Subcutaneous abdominal adipose tissue (tissue), 5 donors: Measurements from ENCODE around the gene OR10A3.

Experiments used
- H3K27ac ChIP-seq: one replicate; pipeline ENCODE4 v1.7.0; 2013; ENCODE audit warnings: low read depth, mild to moderate bottlenecking, inconsistent platforms, low read length, moderate library complexity
- H3K27me3 ChIP-seq, 5 donors: one replicate each; pipeline ENCODE4 v1.7.0; 2013; ENCODE audit warnings: low read length in 5 of 5, inconsistent platforms in 1 of 5; ENCODE audit not compliant: control insufficient read depth in 5 of 5, insufficient read depth in 4 of 5
- H3K36me3 ChIP-seq, 5 donors: one replicate each; pipeline ENCODE4 v1.7.0; 2013; ENCODE audit warnings: low read length in 5 of 5; ENCODE audit not compliant: control insufficient read depth in 5 of 5, insufficient read depth in 5 of 5
- H3K4me1 ChIP-seq, 5 donors: one replicate each; pipeline ENCODE4 v1.7.0; 2013; ENCODE audit warnings: low read length in 5 of 5, mild to moderate bottlenecking in 3 of 5, moderate library complexity in 1 of 5; ENCODE audit not compliant: control insufficient read depth in 5 of 5, insufficient read depth in 5 of 5
- H3K4me3 ChIP-seq, 5 donors: one replicate each; pipeline ENCODE4 v1.7.0; 2013; ENCODE audit warnings: low read length in 5 of 5, low read depth in 1 of 5
- H3K9ac ChIP-seq, 5 donors: one replicate each; pipeline ENCODE4 v1.7.0; 2013; ENCODE audit warnings: low read length in 5 of 5, mild to moderate bottlenecking in 4 of 5, moderate library complexity in 3 of 5
- H3K9me3 ChIP-seq, 5 donors: one replicate each; pipeline ENCODE4 v1.7.0; 2013; ENCODE audit warnings: low read length in 5 of 5; ENCODE audit not compliant: control insufficient read depth in 5 of 5
- donor health status: healthy.
- donor health status: healthy.
- donor health status: healthy.
- donor health status: healthy.
- donor health status: healthy.

Gene OR10A3

DNA sequence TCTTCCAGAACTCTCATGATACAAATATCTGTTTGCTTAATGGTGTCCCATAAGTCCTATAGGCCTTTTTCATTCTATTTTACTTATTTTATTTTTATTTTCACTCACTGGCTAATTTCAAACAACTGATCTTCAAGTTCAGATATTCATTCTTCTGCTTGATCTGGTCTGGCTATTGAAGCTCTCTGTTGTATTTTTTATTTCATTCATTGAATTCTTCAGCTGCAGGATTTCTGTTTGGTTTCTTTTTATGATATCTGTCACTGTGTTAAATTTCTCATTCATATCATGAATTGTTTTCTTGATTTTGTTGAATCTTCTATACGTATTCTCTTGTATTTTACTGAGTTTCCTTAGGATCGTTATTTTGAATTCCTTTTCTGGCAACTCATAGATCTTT, 2.6 kb upstream of the OR10A3 start:
- Histone ChIP-seq H3K9me3 (peaks cover 13 to 35% (median 20%) of the 10 kb centered on the region in 5 donors), H3K4me1 (no peaks in the 10 kb centered on the region), H3K27me3 (peaks cover 0 to 3% (median 0%) of the 10 kb centered on the region in 5 donors), H3K27ac (no peak overlapping the region), H3K36me3 (no peaks in the 10 kb centered on the region), H3K4me3 (no peak overlapping the region), H3K9ac (no peak overlapping the region)

DNA sequence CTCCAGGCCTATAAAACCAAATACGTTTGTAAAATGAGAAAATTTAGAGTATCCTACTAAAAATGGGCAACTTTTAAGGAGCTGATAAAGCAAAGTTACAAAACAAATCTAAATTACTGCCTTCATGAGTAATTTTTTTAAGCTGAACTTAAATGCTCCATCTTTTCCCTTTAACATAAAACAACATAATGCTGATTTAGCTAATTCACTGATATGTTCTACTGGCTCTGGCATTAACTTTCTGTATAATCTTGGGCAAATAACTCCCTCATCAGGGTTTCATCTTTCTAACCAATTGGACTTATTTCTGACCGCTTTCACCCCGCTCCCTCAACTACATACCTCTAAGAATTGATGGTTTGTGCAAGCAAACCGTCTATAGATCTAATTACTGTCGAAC, 362 bp downstream of the OR10A3 start:
- no peak overlapping the region for H3K4me3 ChIP-seq
- peaks cover 13 to 35% (median 20%) of the 10 kb centered on the region in 5 donors for H3K9me3 ChIP-seq
- no peak overlapping the region for H3K9ac ChIP-seq
- H3K27me3 ChIP-seq, result no peaks in the 10 kb centered on the region
- H3K36me3 ChIP-seq, result no peaks in the 10 kb centered on the region
- no peak overlapping the region for H3K27ac ChIP-seq
- no peaks in the 10 kb centered on the region for H3K4me1 ChIP-seq

GRCh38 chr11:7936615-7937014, 4.9 kb downstream of the OR10A3 start:
- no peak overlapping the region for H3K4me3 ChIP-seq
- H3K27me3 ChIP-seq, result no peaks in the 10 kb centered on the region
- H3K4me1 ChIP-seq, result no peaks in the 10 kb centered on the region
- H3K36me3 ChIP-seq, result no peaks in the 10 kb centered on the region
- no peak overlapping the region for H3K27ac ChIP-seq
- H3K9ac ChIP-seq, result no peak overlapping the region
- H3K9me3 ChIP-seq, result no peaks in the 10 kb centered on the region

- no peaks in the 10 kb centered on the region for H3K9me3 ChIP-seq
- H3K4me3 ChIP-seq, result no peak within 1 kb of the TSS
- no peak within 1 kb of the TSS for H3K27ac ChIP-seq
- H3K36me3 ChIP-seq, result no peaks in the 10 kb centered on the region
- H3K9ac ChIP-seq, result no peak within 1 kb of the TSS
- H3K27me3 ChIP-seq, result no peaks in the 10 kb centered on the region
- no peaks in the 10 kb centered on the region for H3K4me1 ChIP-seq
Observed at GRCh38 chr11:7931168-7931567, 10.3 kb downstream of the OR10A3 start, which contains the start of gene OR10A6. OR10A6 (minus strand) TSS chr11:7931268; CDS start chr11:7928662, 2,606 bp downstream.

DNA sequence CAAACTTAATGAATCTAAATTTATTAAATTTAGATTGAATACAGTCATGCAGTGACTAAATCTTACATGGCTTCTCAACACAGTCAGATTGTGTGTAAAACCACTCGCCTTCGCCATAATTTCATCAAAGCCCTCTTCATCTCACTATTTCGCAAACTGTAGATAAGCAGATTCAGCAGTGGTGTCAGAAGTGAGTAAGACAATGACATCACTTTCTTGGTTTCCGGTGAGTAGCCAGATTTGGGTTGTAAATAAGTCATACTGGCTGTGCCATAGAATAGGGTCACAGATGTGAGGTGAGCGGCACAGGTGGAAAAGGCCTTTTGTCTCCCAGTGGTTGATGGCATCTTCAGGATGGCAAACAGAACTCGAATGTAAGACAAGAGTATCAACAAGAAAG, 13.9 kb downstream of the OR10A3 start:
- Histone ChIP-seq H3K27me3 (no peaks in the 10 kb centered on the region), H3K9ac (no peak overlapping the region), H3K36me3 (no peaks in the 10 kb centered on the region), H3K4me1 (no peaks in the 10 kb centered on the region), H3K9me3 (no peaks in the 10 kb centered on the region), H3K4me3 (no peak overlapping the region), H3K27ac (no peak overlapping the region)

DNA sequence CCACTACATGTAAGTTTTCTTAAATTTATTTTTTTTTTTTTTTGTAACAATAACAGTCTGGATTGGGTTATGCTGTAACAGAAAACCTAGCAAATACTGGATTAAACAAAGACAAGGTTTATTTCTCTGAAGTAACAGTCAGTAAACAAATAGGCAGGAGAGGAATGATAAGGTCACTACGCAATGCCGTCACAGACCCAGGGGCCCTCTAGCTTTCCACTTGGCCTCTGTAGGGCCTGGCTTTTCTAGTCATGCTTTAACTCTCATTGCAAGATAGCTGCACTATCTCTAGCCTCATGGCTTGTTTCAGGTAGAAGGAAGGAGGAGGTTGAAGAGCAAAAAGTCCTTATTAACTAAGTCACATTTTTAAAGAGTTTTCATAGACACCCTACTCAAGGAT, 17.0 kb downstream of the OR10A3 start:
- Histone ChIP-seq H3K4me3 (no peak overlapping the region), H3K9ac (no peak overlapping the region), H3K27ac (no peak overlapping the region), H3K27me3 (no peaks in the 10 kb centered on the region), H3K36me3 (no peaks in the 10 kb centered on the region), H3K9me3 (no peaks in the 10 kb centered on the region), H3K4me1 (no peaks in the 10 kb centered on the region)

- Histone ChIP-seq H3K36me3 (no peaks in the 10 kb centered on the region), H3K27me3 (no peaks in the 10 kb centered on the region), H3K27ac (no peak overlapping the region), H3K9ac (no peak overlapping the region), H3K4me1 (no peaks in the 10 kb centered on the region), H3K9me3 (no peaks in the 10 kb centered on the region), H3K4me3 (no peak overlapping the region)
Observed at GRCh38 chr11:7918141-7918540, 23.4 kb downstream of the OR10A3 start.

DNA sequence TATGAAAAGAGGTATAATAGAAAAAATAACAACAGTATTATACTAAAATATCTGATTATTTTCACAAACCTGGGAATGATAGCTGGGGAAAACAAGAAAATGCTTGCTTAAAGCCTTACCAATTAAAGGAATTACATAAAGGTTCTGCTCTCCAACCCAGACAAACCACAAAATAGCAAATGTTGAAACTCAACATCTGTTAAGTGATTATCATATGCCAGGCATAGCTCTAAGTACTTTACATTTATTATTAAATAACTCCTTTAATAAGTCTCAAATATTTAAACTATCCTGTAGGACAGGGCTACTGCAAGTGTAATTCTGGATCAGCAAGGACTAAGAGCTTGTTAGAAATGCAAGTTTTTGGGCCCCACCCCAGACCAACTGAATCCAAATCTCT, 30.5 kb downstream of the OR10A3 start:
- no peak overlapping the region for H3K4me3 ChIP-seq
- no peaks in the 10 kb centered on the region for H3K9me3 ChIP-seq
- H3K4me1 ChIP-seq, result no peaks in the 10 kb centered on the region
- H3K9ac ChIP-seq, result no peak overlapping the region
- H3K36me3 ChIP-seq, result no peaks in the 10 kb centered on the region
- peaks cover 0 to 4% (median 0%) of the 10 kb centered on the region in 5 donors for H3K27me3 ChIP-seq
- H3K27ac ChIP-seq, result no peak overlapping the region

GRCh38 chr11:7910286-7910788, 31.2 kb downstream of the OR10A3 start:
- H3K9ac ChIP-seq, result no peak overlapping the region
- H3K4me1 ChIP-seq, result no peaks in the 10 kb centered on the region
- no peak overlapping the region for H3K4me3 ChIP-seq
- no peaks in the 10 kb centered on the region for H3K36me3 ChIP-seq
- no peaks in the 10 kb centered on the region for H3K9me3 ChIP-seq
- H3K27me3 ChIP-seq, result peaks cover 0 to 4% (median 0%) of the 10 kb centered on the region in 5 donors
- H3K27ac ChIP-seq, result no peak overlapping the region

DNA sequence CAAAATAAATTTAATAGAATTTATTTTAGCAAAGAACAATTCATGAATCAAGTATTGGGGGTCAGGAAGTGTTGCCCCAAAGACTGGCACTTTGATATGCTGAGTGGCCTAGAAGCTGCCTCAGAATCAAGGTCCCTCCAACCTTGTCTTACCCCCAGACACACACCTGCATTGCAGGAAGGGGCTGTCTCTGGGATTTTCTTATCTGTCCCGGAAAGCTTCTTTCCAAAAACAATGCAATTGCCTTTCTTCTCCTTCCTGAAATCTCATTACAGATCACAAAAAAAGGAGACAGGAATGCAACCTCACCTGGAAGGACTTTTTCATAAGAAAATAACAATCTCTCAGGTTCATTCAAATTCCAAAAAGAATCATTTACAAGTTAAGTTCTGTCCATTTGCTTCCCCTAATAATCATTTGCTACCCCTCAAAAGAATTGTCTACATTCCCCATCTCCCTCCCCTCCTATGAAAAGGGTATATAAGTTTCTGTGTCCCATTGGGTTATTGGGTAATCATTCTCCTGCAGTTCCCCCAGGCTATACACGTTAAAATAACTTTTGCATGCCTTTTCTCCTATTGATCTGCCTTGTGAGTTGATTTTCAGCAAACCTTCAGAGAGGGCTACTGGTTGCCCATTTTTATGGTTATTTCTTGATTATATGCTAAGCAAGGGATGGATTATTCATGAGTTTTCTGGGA, 31.8 kb downstream of the OR10A3 start:
- H3K4me3 ChIP-seq, result no peak overlapping the region
- H3K9me3 ChIP-seq, result no peaks in the 10 kb centered on the region
- H3K27ac ChIP-seq, result no peak overlapping the region
- no peak overlapping the region for H3K9ac ChIP-seq
- no peaks in the 10 kb centered on the region for H3K4me1 ChIP-seq
- no peaks in the 10 kb centered on the region for H3K36me3 ChIP-seq
- peaks cover 0 to 4% (median 0%) of the 10 kb centered on the region in 5 donors for H3K27me3 ChIP-seq
